Activated CD8-positive, alpha-beta memory T cell treated with anti-CD3 and anti-CD28 coated beads, Interleukin-2, amount 50 U/mL, for 1 hour (primary cell): ENCODE measurements around the gene WIZ.

Source experiments
- DNase-seq: peaks from one replicate; pipeline ENCODE4 v3.0.0-alpha.2; 2020; ENCODE audit errors: extremely low read depth

Gene WIZ

DNA sequence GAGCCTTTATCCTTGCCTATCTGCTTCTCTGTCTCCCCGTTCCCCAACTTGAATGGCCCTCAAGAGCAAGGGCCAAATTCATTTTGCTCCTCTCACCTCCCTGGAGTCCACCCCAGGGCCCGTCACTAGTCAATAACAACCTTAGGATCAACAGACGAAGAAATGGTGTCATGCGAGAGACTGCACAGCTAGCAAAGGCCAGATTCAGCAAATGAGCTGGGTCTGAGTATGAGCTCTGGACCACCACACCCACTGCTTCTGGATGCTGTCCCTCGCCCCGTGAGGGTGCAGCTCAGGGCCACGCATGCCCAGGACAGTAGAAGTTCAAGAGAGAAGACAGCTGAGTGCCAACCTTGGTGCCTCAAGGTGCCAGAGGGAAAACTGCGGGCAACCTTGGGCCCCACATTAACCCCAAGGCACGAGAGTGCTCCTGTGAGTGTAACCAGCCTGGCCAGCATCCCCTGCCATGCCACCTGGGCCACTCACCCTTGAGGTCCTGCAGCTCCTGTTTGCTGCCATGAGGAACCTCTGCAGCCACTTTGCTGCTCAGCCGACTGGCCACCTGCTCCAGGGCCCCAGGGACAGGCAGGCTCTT lies 19.1 kb downstream of the WIZ start:
- DNase-seq = no peak

DNA sequence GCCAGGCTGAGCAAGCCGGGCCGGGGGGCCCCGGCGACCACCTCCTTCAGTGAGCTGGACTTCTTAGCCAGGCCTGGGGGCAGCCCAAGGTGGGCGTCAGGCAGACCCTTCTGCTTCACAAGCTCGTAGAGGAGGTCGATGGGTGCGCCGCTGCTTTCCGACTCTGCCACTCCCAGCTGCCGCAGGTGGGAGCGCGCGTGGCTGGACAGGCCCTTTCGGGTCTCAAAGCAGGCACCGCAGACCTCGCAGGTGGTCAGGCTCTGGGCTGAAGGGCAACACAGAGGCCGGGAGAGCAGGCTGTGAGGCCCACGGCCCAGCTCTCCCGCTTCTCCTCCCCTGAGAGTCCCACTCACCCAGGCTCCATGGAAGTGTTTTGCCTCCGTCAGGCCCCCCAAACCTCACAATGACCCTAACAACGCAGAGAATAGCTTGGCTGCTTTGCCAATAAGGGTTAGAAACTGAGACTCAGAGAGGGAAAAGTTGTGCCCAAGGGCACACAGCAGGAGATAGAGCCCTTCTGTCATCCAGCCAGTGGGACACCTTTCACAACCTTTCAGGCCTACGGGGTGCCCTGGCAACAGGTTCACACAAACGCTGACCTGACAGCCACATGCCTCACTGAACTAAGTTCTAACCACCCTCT lies 19.8 kb downstream of the WIZ start:
- no peak for DNase-seq

DNA sequence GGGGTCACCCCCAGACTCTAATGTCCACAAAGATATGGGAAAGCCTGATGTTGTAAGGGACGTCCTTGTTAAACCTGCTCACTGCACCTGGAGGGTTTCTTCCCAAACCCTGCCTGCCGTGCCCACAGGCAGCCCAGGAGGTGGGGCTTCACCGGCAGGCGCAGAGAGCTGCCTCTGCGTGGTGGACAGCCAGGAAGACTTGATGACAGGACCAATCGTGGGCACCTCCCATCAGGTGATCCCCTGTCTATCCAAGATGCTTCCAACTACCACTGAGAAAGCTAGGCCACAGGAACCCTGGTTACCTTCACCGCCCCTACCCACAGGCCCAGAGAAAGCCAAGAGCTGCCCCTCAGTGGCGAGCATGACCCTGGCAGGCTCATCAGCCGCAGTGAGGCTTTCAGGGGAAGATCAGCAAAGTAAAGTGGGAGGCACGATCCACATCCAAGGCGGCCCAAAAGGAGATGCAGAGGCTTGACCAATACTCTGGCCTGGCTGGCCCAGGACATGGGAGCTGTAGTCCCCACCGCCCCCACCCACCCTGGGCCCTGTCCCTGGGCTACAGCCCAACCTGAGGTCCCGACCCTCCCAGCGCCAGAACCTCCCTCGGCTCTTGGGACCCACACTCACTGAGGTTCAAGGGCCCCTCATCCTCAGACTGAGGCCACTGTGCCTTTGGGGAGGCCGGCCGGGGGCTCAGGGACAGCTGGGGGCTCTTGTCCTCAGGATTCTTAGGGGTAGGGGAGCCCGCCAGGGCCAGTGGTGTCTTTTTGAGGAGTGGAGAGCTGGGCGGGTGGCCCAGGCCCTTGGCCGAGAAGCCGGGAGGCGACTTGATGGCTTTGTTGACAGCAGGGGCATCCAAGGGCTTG lies 20.6 kb downstream of the WIZ start:
- DNase-seq = no peak

DNA sequence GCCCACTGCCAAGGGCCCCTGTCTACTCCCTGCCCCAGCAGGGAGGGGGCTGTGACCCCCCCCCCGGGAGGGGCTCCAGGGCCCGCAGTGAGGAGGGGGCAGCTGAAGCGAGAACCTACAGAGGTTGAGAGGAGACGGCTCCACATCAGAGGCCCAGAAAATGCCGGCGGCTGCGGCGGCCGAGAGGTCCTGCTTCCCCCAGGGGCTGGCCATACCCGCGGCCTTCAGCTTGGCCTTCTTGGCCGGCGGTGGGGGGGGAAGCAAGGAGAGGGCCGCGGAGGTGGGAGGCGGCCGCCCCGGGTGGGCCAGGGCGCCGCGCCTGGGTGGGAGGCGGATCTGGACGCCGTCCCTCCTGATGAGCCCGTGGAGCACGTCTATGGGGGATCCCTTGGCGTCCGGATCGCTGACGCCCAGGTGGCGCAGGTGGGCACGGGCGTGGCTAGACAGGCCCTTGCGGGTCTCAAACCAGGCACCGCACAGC lies 21.7 kb downstream of the WIZ start:
- no peak for DNase-seq

DNA sequence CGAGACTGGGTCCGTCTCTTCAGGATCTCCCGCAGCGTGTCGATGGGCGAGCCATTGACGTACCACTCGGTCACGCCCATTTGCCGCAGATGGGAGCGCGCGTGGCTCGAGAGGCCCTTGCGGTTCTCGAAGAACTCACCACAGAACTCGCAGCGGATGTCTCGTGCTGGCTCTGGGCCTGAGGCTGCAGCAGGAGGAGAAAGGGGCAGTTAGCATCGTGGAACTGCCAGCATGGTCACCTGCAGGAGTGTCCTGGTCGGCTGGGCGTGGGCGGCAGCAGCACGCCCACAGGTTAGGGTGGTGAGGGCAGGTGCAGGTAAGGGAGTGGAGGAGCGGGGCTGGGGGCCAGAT lies 22.4 kb downstream of the WIZ start:
- no peak for DNase-seq

DNA sequence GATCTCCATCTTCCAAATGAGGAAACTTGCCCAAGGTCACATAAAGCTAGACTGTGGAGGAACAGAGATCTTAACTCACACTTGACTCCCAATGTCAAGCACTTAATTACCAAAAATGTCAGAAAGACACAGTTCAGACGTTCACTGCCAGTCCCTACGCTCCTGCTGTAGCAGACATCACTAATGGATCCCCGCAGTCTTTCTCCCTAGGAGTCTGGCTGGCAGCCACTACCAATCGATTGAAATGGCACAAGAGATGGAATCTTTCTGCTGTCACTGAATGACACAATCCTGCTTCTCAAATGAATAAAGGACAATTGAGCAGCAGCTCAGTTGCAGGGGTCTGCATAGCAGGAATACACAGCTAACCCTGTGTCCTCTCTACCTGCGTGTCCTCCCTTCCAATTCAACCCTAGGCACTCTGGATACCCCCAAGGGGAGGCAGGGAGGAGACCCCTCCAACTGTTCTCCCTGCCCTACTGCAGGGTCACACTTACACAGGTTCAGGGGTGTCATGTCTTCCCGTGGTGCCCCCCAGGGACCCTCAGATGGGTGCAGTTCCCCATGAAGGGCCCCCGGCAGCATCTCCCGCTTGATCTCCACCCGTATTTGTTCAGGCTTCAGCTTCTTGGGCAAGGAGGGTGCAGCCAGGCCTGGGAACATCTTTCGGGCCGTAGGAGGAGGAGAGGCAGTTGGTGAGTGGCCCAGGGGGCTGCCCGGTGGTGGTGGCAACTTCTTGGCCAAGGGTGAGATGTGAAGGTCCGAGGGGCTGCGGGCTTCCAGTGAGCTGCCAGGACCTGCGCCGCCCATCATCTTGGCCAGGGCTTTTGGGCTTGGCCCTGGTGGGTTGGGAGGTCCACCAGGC lies 23.0 kb downstream of the WIZ start:
- DNase-seq = no peak

DNA sequence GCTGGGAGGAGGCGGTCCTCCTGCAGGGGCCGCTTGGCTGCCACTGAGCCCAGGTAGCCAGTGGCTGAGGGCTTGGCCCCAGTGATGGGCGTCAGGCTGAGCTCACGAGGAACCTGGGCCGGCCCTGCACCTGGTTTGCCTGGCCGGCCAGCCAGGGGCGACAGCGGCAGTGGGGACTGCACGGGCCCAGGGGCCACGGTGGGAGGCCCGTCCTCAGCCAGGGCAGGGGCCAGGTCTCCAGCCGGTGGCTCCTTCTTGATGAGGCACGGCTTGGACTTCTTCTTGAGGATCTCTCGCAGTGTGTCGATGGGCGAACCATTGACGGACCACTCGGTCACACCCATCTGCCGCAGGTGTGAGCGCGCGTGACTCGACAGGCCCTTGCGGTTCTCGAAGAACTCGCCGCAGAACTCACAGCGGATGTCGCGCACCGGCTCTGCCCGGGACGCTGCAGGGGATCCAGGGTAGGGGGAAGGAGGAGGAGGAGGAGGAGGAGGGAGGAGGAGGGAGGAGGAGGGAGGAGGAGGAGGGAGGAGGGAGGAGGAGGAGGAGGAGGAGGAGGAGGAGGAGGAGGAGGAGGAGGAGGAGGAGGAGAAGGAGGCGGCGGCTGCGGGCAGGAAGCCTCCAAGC lies 24.3 kb downstream of the WIZ start:
- no peak for DNase-seq

DNA sequence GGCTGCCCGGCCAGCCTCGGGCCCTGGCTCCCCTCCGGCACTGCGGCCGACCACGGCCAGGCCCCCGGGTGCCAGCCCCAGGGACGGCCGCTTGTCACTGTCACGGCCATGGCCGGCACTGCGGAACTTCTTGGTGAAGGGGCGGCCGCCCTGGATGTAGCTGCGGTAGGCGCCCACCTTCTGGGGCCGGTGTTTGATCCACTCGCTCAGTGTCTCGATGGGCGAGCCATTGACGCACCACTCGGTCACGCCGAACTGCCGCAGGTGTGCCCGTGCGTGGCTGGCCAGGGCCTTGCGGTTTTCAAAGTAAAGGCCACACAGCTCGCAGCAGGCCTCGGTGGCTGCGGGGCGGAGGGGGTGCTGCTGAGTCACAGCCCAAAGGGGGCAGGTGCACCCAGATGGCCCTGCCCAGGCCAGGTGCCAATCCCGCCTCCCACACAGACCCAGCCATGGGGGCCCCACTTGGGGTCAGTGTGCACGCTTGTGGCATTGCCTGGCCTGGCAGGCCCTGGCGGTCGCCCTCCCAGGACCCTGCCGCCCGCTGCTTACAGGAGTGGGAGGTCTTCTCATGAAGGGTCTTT lies 25.0 kb downstream of the WIZ start:
- DNase-seq = no peak

DNA sequence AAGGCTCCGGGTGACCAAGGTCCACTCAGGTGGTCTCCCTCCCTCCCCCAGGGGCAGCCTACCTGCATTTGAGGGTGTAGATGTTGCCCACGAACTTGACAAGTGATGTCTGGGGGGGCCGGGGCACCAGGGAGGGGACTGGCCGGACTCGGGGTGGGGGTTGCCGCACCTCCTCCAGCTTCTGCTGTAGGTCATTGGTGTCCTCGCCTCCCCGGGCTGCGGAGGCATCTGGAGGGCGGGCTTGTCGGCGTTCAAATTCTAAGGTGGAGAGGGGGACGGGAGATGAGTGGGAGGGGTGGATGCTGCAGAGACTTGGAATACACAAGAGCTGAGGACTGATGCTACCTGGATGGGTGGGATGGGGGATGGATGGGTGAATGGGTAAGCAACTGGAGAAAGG lies 25.6 kb downstream of the WIZ start:
- no peak for DNase-seq

DNA sequence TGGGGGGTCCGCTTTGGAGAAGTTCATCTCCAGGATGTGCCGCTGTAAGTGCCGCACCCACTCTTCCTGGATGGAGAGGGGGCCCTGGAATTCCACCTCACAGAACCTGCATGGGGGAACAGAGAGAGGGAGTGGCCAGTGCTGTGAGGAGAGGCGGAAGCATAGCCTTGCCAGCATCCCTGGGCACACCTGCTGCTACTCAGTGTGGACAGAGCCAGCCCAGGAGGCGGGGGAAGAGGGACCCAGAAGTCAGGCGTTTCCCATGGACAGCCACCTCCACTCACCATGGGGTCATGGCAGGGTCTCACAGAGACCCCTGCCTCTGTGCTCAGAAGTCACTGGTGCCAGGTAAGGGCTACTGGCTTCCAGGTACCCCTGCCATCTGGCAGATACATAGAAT lies 26.6 kb downstream of the WIZ start:
- no peak for DNase-seq

DNA sequence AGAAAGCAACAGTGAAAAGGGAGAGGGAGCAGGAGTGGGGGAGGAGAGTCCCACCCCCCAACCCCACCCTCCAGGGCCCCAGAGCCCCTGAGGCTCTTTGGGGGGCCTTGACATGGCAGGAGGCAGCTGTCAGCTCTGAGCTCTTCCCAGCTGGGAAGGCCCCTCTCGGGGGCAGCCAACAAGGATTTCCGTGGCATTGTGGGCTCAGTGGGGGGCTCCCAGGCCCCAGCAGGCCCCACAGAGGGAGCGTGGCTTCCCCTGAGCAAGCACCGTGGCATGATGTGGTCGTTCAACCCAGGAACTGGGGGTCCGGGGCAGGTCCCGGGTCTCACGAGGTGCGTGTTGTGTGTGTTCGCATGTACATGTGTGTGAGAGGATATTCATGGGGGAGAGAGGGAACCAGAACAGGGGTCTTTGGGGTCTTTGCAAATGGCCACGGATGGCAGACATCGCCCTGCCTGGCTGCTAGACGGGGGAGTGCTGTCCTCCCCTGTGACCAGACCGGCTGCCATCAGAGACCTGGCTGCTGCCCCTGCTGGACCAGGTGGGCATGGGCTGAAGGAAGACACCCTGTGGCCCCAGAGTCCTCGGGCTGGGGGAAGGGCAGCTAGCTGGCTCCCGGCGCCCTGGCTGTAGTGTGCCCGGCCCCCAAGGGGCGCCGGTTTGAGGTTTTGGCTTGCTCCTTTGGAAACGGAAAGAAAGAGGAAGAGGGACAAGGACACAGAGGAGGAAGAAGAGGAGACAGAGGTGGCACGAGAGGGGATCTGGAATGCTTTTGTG lies 27.3 kb downstream of the WIZ start:
- no peak for DNase-seq

DNA sequence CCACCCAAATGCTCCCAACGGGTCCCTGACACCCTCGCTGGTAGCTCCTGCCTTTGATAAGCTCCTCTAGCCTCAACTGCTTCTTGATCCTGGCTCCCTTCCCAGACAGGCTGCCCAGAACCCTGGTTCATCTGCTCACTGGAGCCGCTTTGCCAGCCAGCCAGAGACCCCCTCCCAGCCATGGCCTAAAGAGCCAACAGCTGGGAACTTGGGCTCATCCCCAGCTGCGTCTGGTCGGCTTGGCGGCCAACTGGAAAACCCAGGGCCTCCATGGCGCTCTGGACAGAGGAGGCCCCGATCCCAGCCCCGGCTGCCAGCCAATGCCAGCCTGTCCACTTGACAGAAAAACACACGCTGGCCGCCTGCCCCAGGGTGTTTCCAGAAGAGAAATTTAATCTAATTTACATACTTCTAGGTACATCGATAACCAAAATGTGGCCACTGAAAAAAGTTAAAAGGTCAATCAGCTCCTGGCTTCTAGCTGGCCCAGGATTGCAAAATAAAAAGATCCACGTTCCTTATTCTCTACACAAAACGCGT lies 28.0 kb downstream of the WIZ start:
- DNase-seq = no peak

DNA sequence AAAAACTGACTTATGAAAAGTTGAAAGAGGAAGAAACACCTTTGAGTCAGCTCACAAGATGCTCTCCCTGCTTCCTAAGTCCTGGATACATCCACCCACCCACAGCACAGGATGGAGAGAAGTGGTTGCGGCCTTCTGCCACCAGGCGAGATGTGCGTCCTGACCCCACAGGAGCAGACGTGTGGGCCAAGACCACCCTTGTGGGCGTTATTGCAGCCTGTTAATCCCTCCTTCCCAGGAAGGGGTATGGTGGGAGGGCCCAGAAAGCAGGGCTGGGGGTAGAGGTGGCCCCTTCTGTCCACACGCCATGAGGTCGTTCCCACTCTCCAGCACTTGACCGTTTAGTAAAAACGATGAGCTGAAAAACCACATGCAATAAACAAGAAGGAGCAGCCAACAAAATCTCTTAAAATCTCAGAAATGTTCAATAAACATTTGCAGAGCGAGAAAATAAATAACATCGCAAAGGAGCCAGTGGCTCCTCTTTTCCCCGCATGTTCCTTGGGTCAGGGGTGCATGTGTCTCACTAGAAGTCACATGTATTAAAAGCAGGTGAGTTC lies 28.5 kb downstream of the WIZ start:
- DNase-seq = no peak

DNA sequence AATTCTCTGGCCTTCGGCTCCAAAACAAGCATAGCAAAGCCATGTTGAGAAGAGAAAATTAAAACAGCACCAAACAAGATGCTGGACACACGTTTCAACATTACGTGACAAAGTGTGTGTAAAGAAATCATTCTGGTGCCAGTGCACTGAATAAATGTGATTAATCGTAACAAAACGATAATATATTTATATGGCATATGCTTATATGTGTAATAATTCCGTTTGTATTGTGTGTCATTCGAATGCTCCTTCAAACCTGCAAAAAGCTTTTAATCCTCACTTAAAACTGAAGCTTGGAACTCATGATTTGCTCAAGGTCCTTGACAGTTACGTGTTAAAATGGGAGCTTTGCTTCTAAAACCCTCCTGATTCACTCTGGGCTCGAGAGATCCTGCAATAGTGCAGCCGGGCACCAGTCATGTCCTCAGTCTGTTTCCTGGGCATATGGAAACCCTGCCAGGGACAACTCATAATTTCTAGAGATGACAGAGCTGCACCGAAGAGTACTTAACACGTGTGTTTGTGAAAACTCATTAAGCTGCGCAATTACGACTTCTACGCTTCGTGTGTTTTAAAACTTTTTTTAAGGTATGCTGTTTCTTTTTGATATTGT lies 30.2 kb downstream of the WIZ start:
- DNase-seq = no peak

DNA sequence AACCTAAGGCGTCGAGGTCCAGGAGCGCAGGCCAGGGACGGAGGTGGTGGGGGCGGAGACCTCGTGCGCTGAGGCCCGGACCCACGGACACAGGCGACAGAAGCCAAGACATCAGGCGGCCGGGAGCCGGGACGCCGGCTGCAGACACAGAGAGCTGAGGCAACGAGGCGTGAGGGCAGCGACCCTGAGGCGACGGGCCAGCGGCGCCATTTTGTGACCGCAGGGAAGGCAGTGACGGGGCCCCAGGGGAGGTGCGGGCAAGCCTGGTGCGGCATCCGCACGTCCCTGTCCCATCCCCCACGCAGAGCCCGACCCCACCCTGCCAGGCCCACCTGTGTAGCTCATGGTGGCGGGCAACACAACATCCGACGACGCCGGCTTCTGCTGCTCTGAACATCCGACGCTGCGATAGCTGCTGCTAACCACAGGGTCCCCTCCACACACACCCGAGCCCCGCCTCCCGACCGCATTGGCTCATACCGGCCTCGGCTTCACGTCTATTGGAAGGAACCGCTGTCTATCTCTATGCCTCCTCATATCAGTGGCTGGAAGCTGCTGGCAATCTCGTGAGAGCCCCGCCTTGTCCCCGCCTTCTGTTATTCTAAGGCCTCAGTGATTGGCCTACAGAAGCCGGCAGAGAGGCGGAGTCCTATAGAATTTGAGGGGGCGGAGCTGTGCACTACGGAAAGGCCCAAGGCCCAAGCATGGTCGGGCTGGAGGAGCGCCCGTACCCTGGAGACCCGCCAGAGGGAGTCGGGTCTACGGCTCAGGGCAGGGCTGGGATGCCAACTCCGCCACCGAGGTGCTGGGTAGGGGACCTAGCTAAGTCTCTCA lies 31.0 kb downstream of the WIZ start, which contains the start of gene AKAP8L:
Gene AKAP8L (minus strand): TSS at position 410 of the 834 bp plus-strand sequence. CDS start 65 bp downstream, at position 345.
- peak; percentile 99 for DNase-seq

DNA sequence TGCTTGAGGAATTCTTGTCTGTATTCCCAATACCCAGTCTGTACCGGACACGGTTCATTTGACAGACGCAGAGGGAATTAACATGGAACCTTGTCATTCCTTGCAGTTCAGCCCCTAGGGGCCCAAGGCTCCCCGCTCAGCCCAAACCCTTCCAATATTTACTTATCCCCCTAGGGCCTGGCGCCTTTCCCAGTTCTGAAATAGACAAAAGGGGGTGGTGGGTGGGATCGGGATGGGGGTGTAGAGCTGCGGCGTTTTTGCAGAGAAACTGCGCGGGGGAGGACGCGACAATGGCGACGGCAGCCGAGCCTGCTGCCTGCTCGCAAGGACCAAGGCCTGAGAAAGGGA lies 31.6 kb downstream of the WIZ start:
- no peak for DNase-seq

DNA sequence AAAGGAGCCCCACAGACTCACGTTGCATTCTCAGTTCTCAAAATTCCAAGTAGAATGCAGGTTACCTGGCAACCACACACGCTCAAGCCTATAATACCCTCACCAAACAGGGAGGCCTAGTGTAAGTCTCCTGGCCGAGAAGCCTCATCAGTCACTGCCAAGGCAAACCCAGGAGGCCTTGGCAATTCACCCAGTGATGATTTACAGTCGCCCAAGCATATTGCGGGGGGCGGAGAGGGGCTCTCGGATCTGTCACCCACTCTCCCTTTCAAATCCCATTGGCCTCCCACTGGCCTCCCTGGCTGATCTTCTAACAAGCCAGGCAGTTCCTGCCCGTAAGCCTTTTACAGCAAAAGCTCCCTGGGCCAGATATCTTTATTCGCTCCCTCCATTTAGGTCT lies 32.1 kb downstream of the WIZ start:
- no peak for DNase-seq

DNA sequence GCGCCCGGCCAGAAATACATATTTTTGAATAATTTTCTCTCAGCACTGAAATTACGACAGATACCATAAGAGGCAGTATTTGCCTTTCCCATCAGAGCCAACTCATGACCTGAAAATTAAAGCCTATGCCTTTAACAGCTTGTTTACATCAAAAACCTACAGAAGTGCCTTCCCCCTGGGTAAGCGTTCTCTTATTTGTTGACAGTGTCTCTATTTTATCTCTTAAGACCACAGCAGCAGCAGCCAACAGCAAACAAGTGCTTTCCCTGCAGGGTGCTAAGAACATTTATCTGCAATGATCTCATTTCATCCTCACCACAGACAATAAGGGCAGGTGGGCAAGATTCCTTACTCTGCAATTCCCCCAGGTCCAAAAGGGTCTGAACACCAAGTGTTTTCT lies 36.9 kb downstream of the WIZ start:
- DNase-seq = no peak
